ENCODE results near the gene EPRS1. TPM values are rescaled to one million over a fixed set of nuclear protein-coding genes. Genes with fewer than 3 reads are reported as not detected.

The EPRS1 gene
- total RNA-seq, 1 experiment from 2014 or later: 143 TPM

GRCh38 chr1:220019071-220019470 lies 27.2 kb downstream of the EPRS1 start:
- intact Hi-C loops (cut with micrococcal nuclease; ENCODE audit: unreplicated experiment) (no loop called here), in situ Hi-C loops (cut with HindIII; ENCODE audit: low pct_unique_long_range_greater_than_20kb, low sequenced_read_pairs) (no loop called here)
- no peak for TF ChIP-seq SIN3A (IDR thresholded peaks at IDR 0.05; ENCODE audit: borderline replicate concordance, insufficient read depth, low read depth, low read length)
- no peak for TF ChIP-seq POLR2AphosphoS5 (IDR thresholded peaks at IDR 0.05; ENCODE audit: low read depth, low read length)
- TF ChIP-seq TCF7L2 (IDR thresholded peaks at IDR 0.05; ENCODE audit: low read depth, low read length): no peak
- no peak for TF ChIP-seq CTCF (IDR thresholded peaks at IDR 0.05)
- TF ChIP-seq REST (IDR thresholded peaks at IDR 0.05; ENCODE audit: insufficient read depth in 1 of 2, low read depth in 2 of 2, low read length in 1 of 2): no peak

GRCh38 chr1:220013497-220013896 lies 32.8 kb downstream of the EPRS1 start:
- intact Hi-C loops (cut with micrococcal nuclease; ENCODE audit: unreplicated experiment) (no loop called here), in situ Hi-C loops (cut with HindIII; ENCODE audit: low pct_unique_long_range_greater_than_20kb, low sequenced_read_pairs) (no loop called here)
- BruUV-seq (replicated peaks): no TSS peak
- H3K4me1 ChIP-seq (ENCODE audit: control insufficient read depth, insufficient read depth, low read length): no peaks in the 10 kb centered on the region
- no peaks in the 10 kb centered on the region for H3K9me3 ChIP-seq (ENCODE audit: control insufficient read depth, insufficient read depth, low read depth, low read length)
- TF ChIP-seq TCF7L2 (IDR thresholded peaks at IDR 0.05; ENCODE audit: low read depth, low read length): no peak
- no peak for TF ChIP-seq POLR2AphosphoS5 (IDR thresholded peaks at IDR 0.05; ENCODE audit: low read depth, low read length)
- no peak for TF ChIP-seq REST (IDR thresholded peaks at IDR 0.05; ENCODE audit: insufficient read depth in 1 of 2, low read depth in 2 of 2, low read length in 1 of 2)
- no peak for TF ChIP-seq CTCF (IDR thresholded peaks at IDR 0.05)
- TF ChIP-seq SIN3A (IDR thresholded peaks at IDR 0.05; ENCODE audit: borderline replicate concordance, insufficient read depth, low read depth, low read length): no peak
- ChIA-PET POLR2A (no interaction called here), CTCF (no interaction called here)
- H3K27me3 ChIP-seq (ENCODE audit: control insufficient read depth, insufficient read depth, low read length): no peaks in the 10 kb centered on the region
- peaks cover 59% of the 10 kb centered on the region for H3K36me3 ChIP-seq (ENCODE audit: control insufficient read depth, insufficient read depth, low read length)
- DNase-seq (ENCODE audit: low read depth, low spot score) (no peak), ATAC-seq (no peak)
- H3K27ac ChIP-seq (ENCODE audit: low read length): no peak overlapping the region
- no peak overlapping the region for H3K4me3 ChIP-seq (ENCODE audit: low read depth in 2 of 2, low read length in 2 of 2)

More at GRCh38 chr1:220019071-220019470, 27.2 kb downstream of the EPRS1 start:
- H3K27me3 ChIP-seq (ENCODE audit: control insufficient read depth, insufficient read depth, low read length): no peaks in the 10 kb centered on the region
- no peaks in the 10 kb centered on the region for H3K9me3 ChIP-seq (ENCODE audit: control insufficient read depth, insufficient read depth, low read depth, low read length)
- ChIA-PET CTCF (no interaction called here), POLR2A (no interaction called here)
- DNase-seq (ENCODE audit: low read depth, low spot score): no peak
- H3K27ac ChIP-seq (ENCODE audit: low read length): no peak overlapping the region
- ATAC-seq: no peak
- no peaks in the 10 kb centered on the region for H3K4me1 ChIP-seq (ENCODE audit: control insufficient read depth, insufficient read depth, low read length)
- BruUV-seq (replicated peaks): no TSS peak
- no peak overlapping the region for H3K4me3 ChIP-seq (ENCODE audit: low read depth in 2 of 2, low read length in 2 of 2)
- peaks cover 60% of the 10 kb centered on the region for H3K36me3 ChIP-seq (ENCODE audit: control insufficient read depth, insufficient read depth, low read length)
